ENCODE data around the gene TIMM17A.
"Not testable (repeated sequence)": the region's sequence is repeated elsewhere in the genome, so short reads cannot be mapped to it uniquely, and the experiment has no call there.

TIMM17A gene

DNA sequence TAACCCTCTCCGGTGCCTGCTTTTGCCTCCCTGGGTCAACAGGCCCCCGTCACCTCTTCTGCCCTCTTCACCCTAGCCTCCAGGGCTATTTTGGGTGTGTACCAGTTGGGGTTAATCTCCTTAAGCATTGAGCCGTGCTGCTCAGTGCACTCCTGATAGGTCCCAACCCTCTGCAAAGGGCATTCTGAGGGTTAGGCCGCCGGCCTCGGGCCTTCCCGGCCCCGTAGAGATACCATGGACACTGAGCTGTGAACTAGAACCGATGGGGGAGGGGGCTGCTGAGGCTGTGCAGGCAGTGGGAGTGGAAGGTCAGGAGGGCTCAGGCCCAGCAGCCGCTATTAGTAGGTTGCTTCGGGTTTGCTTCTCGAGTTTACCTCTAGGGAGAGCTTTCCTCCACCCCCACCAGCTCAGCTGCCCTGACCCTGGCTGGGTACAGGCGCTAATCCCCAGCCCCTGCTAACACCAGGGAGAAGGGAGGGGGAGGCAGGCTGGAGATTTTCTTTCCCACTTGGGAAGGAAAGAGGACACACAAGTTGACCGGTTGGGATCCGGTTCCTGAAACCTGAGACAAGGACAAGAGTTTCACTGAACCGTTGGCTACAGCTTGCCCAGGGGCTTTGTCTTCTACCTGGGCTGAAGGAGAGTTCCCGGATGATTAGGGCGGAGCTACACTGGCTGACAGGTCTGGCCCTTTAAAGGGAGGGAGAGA, 13.7 kb upstream of the TIMM17A start:
- no peak for DNase-seq

DNA sequence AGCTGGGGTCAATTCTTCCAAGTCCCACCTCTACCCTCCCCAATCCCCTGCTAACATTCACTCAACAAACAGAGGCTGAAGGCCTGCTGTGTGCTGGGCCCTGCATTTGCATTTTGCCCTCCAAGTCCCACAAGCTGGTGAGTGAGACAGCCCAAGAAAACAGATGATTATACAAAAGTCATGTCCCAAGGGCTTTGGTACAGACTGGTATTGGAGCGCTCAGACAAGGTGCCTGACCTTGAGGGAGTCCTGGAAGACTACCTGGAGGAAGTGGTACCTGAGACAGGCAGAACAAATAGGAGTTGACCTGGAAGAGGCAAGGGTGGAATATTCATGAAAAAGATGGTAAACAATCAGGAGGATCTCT, 13.2 kb upstream of the TIMM17A start:
- no peak for DNase-seq

GRCh38 chr1:201944002-201944401, 11.3 kb upstream of the TIMM17A start:
- no peak for DNase-seq

DNA sequence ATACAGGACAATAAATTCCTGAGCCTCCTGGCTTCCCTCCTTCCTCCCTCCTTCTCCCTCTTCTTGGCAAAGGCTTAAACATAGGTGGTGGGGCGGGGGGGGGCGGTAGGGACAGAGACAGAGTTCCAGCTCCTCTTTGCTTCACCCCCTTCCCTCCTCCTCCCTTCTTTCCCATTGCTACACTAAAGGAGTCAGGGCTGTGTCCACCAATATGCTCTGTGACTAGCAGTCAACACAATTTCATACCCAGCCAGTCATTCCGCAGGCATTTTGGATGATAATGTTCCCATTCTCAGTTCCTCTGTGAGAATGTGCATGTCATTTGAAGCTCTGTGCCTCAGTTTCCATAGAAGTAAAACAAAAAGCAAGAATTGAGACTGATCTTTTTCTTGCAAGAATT, 10.7 kb upstream of the TIMM17A start:
- no peak for DNase-seq

DNA sequence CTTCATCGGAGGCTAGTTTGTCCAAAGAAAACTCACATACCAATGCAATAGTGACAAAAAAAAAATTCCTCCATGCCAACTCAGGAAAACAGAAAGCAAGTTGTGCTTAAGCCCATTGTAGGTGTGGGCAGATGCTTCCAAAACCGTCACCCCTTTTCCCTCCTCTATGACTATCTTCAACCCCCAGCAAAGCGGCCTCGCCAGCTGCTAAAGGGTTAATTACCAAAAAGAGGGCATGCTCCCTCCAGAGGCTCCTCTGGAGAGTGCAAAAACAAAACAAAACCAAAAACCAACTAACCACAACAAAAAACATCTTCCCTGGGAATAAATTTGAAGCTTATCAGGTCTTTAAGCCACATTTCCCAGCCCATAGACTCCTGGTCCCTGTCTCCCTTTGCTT, 10.1 kb upstream of the TIMM17A start:
- peak; percentile 50 for DNase-seq

DNA sequence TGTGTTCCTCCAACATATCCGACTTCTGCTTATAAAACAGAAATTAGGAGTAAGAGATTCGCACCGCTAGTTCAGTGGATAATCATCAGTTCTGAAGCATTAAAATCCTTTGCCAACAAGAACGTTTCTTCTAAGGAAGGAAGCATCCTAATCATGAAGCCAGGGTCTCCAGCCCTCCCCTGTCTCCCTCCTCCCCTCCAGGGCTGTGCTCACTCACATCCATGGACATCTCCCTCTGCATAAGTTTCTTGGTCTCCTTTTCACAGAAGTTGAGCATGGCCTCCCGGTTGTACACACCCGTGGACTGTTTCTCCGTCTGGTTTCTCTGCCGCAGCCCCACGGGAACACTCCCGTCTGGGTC, 9.5 kb upstream of the TIMM17A start:
- DNase-seq: no peak

GRCh38 chr1:201946224-201946908, 8.9 kb upstream of the TIMM17A start, which contains the start of gene LMOD1:
TSS of gene LMOD1 (minus strand) at chr1:201946548. CDS start at chr1:201946340, 208 bp downstream.
- DNase-seq: peak; percentile 48

GRCh38 chr1:201947697-201948008, 7.7 kb upstream of the TIMM17A start:
- DNase-seq: no peak

DNA sequence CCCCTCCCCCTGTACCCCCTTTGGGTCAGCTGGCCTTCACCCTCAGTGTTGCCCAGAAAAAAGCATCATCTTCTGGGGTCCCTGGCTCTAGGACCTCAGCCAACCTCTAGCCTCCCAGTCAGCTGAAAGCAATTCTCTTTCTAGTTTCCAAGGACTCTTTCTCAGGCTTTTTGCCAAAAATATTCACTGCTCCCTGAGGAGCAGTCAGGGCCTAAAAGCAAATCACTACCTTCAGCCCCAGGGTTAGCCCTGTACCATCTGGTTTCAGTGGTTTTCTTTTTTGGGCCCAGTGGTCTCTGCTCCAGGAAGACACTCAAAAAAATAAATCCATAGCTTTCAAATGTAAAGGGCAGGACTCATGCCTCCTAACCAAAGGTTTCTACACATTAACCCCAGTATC, 5.8 kb upstream of the TIMM17A start:
- no peak for DNase-seq

- DNase-seq: no peak
Measured at GRCh38 chr1:201954263-201955008, 867 bp upstream of the TIMM17A start.

- DNase-seq: no peak
Measured at GRCh38 chr1:201955729-201956143, 433 bp downstream of the TIMM17A start.

DNA sequence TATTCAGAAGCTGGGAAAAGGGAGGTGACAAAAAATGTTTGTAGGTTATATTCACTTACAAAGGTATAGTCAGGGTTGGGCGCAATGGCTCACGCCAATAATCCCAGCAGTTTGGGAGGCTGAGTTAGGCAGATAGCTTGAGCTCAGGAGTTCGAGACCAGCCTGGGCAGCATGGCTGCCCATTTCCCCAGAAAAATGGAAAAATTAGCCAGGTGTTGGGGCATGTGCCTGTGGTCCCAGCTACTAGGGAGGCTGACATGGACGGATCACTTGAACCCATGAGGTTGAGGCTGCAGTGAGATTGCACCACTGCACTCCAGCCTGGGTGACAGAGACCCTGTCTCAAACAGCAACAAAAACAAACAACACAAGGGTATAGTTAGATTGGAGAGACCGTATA, 3.0 kb downstream of the TIMM17A start:
- DNase-seq: no peak

DNA sequence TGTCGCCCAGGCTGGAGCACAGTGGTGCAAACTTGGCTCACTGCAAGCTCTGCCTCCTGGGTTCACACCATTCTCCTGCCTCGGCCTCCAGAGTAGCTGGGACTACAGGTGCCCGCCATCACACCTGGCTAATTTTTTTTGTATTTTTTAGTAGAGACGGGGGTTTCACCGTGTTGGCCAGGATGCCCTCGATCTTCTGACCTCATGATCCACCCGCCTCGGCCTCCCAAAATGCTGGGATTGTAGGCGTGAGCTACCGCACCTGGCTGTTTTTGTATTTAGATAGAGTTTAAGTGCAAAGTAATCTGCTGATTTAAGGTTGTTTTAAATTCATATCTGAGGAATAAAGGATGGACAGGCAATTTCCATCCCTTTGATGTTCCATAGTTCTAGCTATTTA, 7.1 kb downstream of the TIMM17A start:
- not testable (repeated sequence) for DNase-seq

DNA sequence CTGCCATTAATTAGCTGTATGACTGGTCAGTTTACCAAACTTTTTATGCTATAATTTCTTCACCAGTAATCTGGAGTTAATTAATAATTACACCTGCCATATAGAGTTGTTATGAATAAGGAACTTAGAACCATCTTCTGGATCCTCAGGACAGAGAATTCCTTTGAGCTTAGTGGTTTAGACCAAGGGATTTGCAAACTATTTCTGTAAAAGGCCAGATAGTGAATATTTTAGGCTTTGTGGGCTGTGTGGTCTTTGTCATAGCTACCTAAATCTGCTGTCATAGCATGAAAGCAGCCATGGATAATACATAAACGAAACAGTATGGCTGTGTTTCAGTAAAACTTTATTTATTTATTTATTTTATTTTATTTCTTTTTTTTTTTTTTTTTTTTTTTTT, 9.0 kb downstream of the TIMM17A start:
- DNase-seq: no peak

DNA sequence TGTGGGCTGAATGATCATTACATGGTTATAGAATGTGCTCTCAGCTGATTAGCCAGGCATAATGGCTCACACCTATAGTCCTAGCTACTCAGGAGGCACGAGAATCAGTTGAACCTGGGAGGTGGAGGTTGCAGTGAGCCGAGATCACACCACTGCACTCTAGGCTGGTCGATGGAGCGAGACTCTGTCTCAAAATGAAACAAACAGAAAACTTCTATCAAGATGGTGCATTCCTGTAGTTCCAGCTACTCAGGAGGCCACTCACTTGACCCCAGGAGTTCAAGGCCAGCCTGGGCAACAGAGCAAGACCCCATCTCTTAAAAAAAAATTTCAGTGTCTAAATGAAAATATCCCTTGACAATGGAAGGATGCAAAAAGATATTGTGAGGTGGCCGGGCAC, 10.9 kb downstream of the TIMM17A start:
- DNase-seq: no peak

DNA sequence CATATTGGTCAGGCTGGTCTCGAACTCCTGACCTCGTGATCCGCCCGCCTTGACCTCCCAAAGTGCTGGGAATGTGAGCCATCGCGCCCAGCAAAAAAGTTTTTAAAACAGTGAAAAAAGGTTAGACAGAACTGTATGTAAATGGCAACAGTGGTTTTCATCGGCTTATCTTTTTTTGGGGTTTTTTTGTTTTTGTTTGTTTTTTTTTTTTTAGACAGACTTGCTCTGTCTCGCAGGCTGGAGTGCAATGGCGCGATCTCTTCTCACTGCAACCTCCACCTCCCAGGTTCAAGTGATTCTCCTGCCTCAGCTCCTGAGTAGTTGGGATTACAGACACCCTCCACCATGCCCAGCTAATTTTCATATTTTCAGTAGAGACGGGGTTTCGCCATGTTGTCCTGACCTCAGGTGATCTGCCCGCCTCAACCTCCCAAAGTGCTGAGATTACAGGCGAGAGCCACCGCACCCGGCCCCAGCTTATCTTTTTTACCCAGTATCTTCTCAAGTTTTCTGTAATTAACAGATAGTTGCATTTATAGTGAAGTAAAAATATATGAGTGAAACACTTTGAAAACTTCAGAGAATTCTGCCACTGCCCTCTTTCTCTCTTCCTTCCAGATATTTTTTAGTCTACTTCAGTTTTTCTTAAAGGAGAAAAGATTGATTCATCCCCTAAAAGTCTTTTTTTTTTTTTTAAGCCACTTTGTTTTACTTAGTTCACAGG, 13.1 kb downstream of the TIMM17A start:
- peak; percentile 22 for DNase-seq

- DNase-seq: peak; percentile 29
Measured at GRCh38 chr1:201970334-201971159, 15.2 kb downstream of the TIMM17A start.

GRCh38 chr1:201982082-201982622, 26.8 kb downstream of the TIMM17A start:
- DNase-seq: peak; percentile 81

DNA sequence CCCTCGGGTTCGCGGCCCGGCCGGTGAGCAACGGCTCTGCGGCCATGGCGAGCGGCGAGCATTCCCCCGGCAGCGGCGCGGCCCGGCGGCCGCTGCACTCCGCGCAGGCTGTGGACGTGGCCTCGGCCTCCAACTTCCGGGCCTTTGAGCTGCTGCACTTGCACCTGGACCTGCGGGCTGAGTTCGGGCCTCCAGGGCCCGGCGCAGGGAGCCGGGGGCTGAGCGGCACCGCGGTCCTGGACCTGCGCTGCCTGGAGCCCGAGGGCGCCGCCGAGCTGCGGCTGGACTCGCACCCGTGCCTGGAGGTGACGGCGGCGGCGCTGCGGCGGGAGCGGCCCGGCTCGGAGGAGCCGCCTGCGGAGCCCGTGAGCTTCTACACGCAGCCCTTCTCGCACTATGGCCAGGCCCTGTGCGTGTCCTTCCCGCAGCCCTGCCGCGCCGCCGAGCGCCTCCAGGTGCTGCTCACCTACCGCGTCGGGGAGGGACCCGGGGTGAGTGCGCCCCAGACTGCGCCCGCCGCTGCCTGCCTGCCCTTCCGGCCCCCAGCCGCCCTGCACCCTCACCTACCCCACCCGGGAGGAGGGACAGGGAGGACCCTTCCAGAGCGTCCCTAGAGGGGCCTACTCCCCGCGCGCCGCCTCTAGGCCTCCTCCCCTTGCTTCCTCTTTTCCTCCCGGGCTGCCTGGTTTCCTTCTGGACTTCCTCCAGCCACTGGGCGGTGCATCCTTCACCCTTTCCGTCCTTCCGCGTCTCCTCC, 27.5 kb downstream of the TIMM17A start, which contains the start of gene RNPEP:
TSS of gene RNPEP (plus strand) at position 26 of the 757 bp plus-strand sequence. CDS start at position 45, 19 bp downstream.
- peak; percentile 85 for DNase-seq

GRCh38 chr1:201983380-201983805, 28.1 kb downstream of the TIMM17A start:
- no peak for DNase-seq

DNA sequence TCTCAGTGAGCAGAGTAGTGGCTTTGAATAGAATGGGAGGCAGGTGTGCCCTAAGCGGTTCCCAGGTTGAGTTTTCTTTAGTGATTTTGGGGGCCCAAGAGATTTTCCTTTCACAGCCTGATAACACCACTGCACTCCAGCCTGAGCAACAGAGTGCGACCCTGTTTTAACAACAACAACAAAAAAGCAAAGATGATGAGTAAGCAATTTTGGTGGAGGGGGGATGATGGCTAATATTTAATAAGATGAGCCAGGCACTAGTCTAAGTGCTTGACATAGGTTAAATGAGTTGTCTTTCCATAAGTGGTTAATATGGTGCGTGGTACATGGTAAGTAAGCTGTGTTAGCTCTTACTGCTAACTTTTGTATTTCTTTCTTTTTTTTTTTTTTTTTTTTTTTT, 29.1 kb downstream of the TIMM17A start:
- no peak for DNase-seq
